Fibroblast of mammary gland (primary cell): ENCODE results near the gene DLG2.

Experiments
- DNase-seq: peaks from one replicate; pipeline ENCODE4 v3.0.0-alpha.2; 2010; ENCODE audit warnings: low read depth
- H3K4me3 ChIP-seq: 2 replicates; pipeline ENCODE4 v1.5.1; 2011; ENCODE audit warnings: low read depth, mild to moderate bottlenecking, low read length, moderate library complexity; ENCODE audit not compliant: control insufficient read depth
- CTCF ChIP-seq: conservative IDR thresholded peaks from 2 replicates; pipeline ENCODE4 v1.5.1; 2011; ENCODE audit warnings: low read depth, low read length, inconsistent platforms; ENCODE audit not compliant: control insufficient read depth, insufficient read depth

DLG2 gene

GRCh38 chr11:83656796-83657330, 1970.3 kb downstream of the DLG2 start:
- DNase-seq, result no peak
- no peak overlapping the region for H3K4me3 ChIP-seq
- no peak for TF ChIP-seq CTCF

GRCh38 chr11:83655976-83656375, 1971.2 kb downstream of the DLG2 start:
- no peak for DNase-seq
- TF ChIP-seq CTCF, result no peak
- H3K4me3 ChIP-seq, result no peak overlapping the region

GRCh38 chr11:83649528-83649855, 1977.7 kb downstream of the DLG2 start:
- H3K4me3 ChIP-seq, result no peak overlapping the region
- TF ChIP-seq CTCF, result no peak
- DNase-seq, result no peak

GRCh38 chr11:83648610-83649527, 1978.3 kb downstream of the DLG2 start:
- no peak for DNase-seq
- no peak overlapping the region for H3K4me3 ChIP-seq
- TF ChIP-seq CTCF, result no peak

- no peak for TF ChIP-seq CTCF
Measured at GRCh38 chr11:83645561-83645960, 1981.6 kb downstream of the DLG2 start.

GRCh38 chr11:83643115-83643514, 1984.0 kb downstream of the DLG2 start:
- no peak for TF ChIP-seq CTCF
- DNase-seq, result no peak
- H3K4me3 ChIP-seq, result no peak overlapping the region

More at GRCh38 chr11:83645561-83645960, 1981.6 kb downstream of the DLG2 start:
- no peak overlapping the region for H3K4me3 ChIP-seq
- no peak for DNase-seq

GRCh38 chr11:83642500-83642899, 1984.6 kb downstream of the DLG2 start:
- no peak for TF ChIP-seq CTCF
- DNase-seq, result peak; percentile 34
- no peak overlapping the region for H3K4me3 ChIP-seq
